K562 (cell line): ENCODE measurements around the gene SLBP. TPM values are rescaled to one million over a fixed set of nuclear protein-coding genes. Genes with fewer than 3 reads are reported as not detected.
A peak's percentile ranks its signal among the peaks of the same experiment; 100 is the strongest.

Source experiments
- ATAC-seq: fragments of 200-7000 bp; cut with Tn5 transposase; 3 replicates; pipeline ENCODE4 v1.9.1; 2020; ENCODE audit warnings: moderate library complexity
- BruUV-seq: library from RNA; stranded (reverse); fragments of 400-500 nt; replicated peaks from 2 replicates; lab custom pipeline; 2021; lab: Mats Ljungman, UMichigan
- CTCF ChIA-PET: fragments of 300-600 bp; formaldehyde crosslinking; extraction: SDS; loops from one replicate; lab custom pipeline; 2021; ENCODE audit warnings: low intra/inter-chr PET ratio; lab: Yijun Ruan, JAX
- POLR2A ChIA-PET: fragments of 300-600, 350-650 bp; sonication (Branson Sonifier 250); formaldehyde crosslinking; extraction: SDS; loops from one replicate; lab custom pipeline; 2021; ENCODE audit warnings: antibody characterized with exemption, inconsistent platforms; lab: Yijun Ruan, JAX
- DNase-seq, 4 experiments: peaks; one replicate each; pipeline versions ENCODE4 v3.0.0 to v3.0.0-alpha.2; 2011 to 2018; ENCODE audit warnings: low spot score in 3 of 4, mixed read lengths in 3 of 4; ENCODE audit errors: extremely low read depth in 1 of 4
- FAIRE-seq: peaks from 2 replicates; lab custom pipeline; 2011; peaks lifted over from hg19 to GRCh38; lab: Jason Lieb, UNC
- H2AFZ ChIP-seq: 2 replicates; pipeline ENCODE4 v1.6.0; 2011; ENCODE audit warnings: low read depth, low read length, control low read depth, inconsistent platforms
- H3K27ac ChIP-seq: fragments of 200-600 bp; 3 replicates; pipeline ENCODE4 v1.8.0; 2011; ENCODE audit warnings: low read depth, mild to moderate bottlenecking, control low read depth, inconsistent platforms, low read length, moderate library complexity, mixed read lengths; ENCODE audit errors: extremely low read depth
- H3K27me3 ChIP-seq, 2 experiments: fragments of 300-600 bp in 1 of 2; 2 replicates in 1 of 2; 3 replicates in 1 of 2; pipeline versions ENCODE4 v1.6.0 to v1.8.0; 2011; ENCODE audit warnings: inconsistent platforms in 2 of 2, low read length in 2 of 2, mild to moderate bottlenecking in 1 of 2, mixed read lengths in 1 of 2, moderate library complexity in 1 of 2; ENCODE audit not compliant: control insufficient read depth in 2 of 2, insufficient read depth in 2 of 2
- H3K36me3 ChIP-seq: fragments of 300-600 bp; 3 replicates; pipeline ENCODE4 v1.8.0; 2011; ENCODE audit warnings: mild to moderate bottlenecking, low read length, inconsistent platforms; ENCODE audit not compliant: control insufficient read depth, insufficient read depth
- H3K4me1 ChIP-seq, 2 experiments: fragments of 200-600 bp in 1 of 2; replicated peaks in 1 of 2; 2 replicates in 1 of 2; 3 replicates in 1 of 2; pipeline versions ENCODE4 v1.5.1 to v1.8.0; 2011; ENCODE audit warnings: inconsistent platforms in 2 of 2, low read length in 2 of 2, mild to moderate bottlenecking in 1 of 2, mixed read lengths in 1 of 2, moderate library complexity in 1 of 2; ENCODE audit not compliant: control insufficient read depth in 2 of 2, insufficient read depth in 2 of 2
- H3K4me2 ChIP-seq: 2 replicates; pipeline ENCODE4 v1.6.1; 2011; ENCODE audit warnings: low read length, control low read depth, inconsistent platforms, mixed read lengths; ENCODE audit not compliant: insufficient read depth
- H3K4me3 ChIP-seq: fragments of 200-600 bp; sonication (generic), shearing (Covaris generic); 2 replicates; pipeline ENCODE4 v1.5.1; 2016; ENCODE audit warnings: control low read depth, inconsistent platforms
- H3K79me2 ChIP-seq: fragments of 200-600 bp; 3 replicates; pipeline ENCODE4 v1.8.0; 2011; ENCODE audit warnings: low read length, inconsistent platforms; ENCODE audit not compliant: control insufficient read depth, insufficient read depth
- H3K9ac ChIP-seq, 2 experiments: 2 replicates each; pipeline versions ENCODE4 v1.6.0 to v1.6.1; 2011; ENCODE audit warnings: low read depth in 2 of 2, low read length in 2 of 2, control low read depth in 1 of 2, inconsistent platforms in 1 of 2, mild to moderate bottlenecking in 1 of 2, mixed read lengths in 1 of 2; ENCODE audit not compliant: insufficient read depth in 1 of 2
- H3K9me1 ChIP-seq: one replicate; pipeline ENCODE4 v1.6.0; 2011; ENCODE audit warnings: inconsistent platforms, mild to moderate bottlenecking, low read length, moderate library complexity; ENCODE audit not compliant: control insufficient read depth, insufficient read depth
- H3K9me3 ChIP-seq: replicated peaks from 2 replicates; pipeline ENCODE4 v1.5.1; 2011; ENCODE audit warnings: low read depth, low read length, inconsistent platforms; ENCODE audit not compliant: control insufficient read depth, insufficient read depth
- H4K20me1 ChIP-seq: replicated peaks from 2 replicates; pipeline ENCODE4 v1.6.1; 2011; ENCODE audit warnings: low read length, inconsistent platforms, mixed read lengths; ENCODE audit not compliant: control insufficient read depth, insufficient read depth
- CHD4 ChIP-seq: fragments of 200-600 bp; sonication (generic); IDR thresholded peaks from 3 replicates; pipeline ENCODE4 v1.6.1; 2012; ENCODE audit warnings: low read depth, mild to moderate bottlenecking, mixed read lengths, low read length, inconsistent platforms; ENCODE audit not compliant: insufficient read depth, insufficient replicate concordance, poor library complexity, severe bottlenecking
- CREM ChIP-seq: IDR thresholded peaks from 2 replicates; pipeline ENCODE4 v1.6.1; 2014; ENCODE audit warnings: antibody characterized with exemption, low read depth
- DIDO1 ChIP-seq: fragments of 450-650 bp; IDR thresholded peaks from 2 replicates; pipeline ENCODE4 v1.6.1; 2016; ENCODE audit warnings: low read depth, missing biosample characterization, missing genetic modification characterization
- GTF2F1 ChIP-seq: IDR thresholded peaks from 2 replicates; pipeline ENCODE4 v1.6.1; 2011; ENCODE audit warnings: low read depth, low read length, improper control_type of control experiment
- HNRNPLL ChIP-seq: fragments of 200-400 bp; formaldehyde crosslinking; IDR thresholded peaks from 2 replicates; pipeline ENCODE4 v1.6.1; 2017; ENCODE audit warnings: low read length, low read depth, mild to moderate bottlenecking; ENCODE audit not compliant: poor library complexity, severe bottlenecking
- MED1 ChIP-seq: sonication (generic); formaldehyde crosslinking; IDR thresholded peaks from 2 replicates; pipeline ENCODE4 v1.8.1; 2023; ENCODE audit warnings: missing genetic modification reagents, borderline replicate concordance
- TEAD1 ChIP-seq, 2 experiments: fragments of 450-650 bp in 1 of 2; sonication (generic) in 1 of 2; formaldehyde crosslinking; IDR thresholded peaks; 2 replicates each; pipeline versions ENCODE4 v1.4.0 to v1.8.0; 2020 to 2022; ENCODE audit warnings: mild to moderate bottlenecking in 2 of 2, missing genetic modification reagents in 1 of 2
- WGBS: fragments of 100-300 bp; shearing (Covaris generic); methylation state at CpG from one replicate; pipeline ENCODE4 v1.1.6; 2016; ENCODE audit warnings: low coverage, mixed read lengths; ENCODE audit not compliant: insufficient coverage; ENCODE audit errors: missing lambda C conversion rate; 5-methylcytosine and 5-hydroxymethylcytosine counted together
- in situ Hi-C: fragments of 300-500 bp; cut with MboI; formaldehyde crosslinking; loops from 4 replicates; pipeline ENCODE4 v1.15.0; 2018; ENCODE audit warnings: inconsistent platforms, mixed read lengths
- intact Hi-C: fragments of 100-400 bp; cut with micrococcal nuclease; formaldehyde crosslinking; loops from 2 replicates; pipeline ENCODE4 v1.14.2; 2022
- polyA plus RNA-seq, 8 experiments: library from polyadenylated mRNA; depleted of rRNA in 4 of 8; stranded (reverse) in 5 of 8; unstranded in 3 of 8; fragments of >200 nt; fragmentation: Nextera tagmentation in 2 of 8; fragmentation: Illumina TruSeq in 1 of 8; extraction: Ambion mirVana in 2 of 8; extraction: Trizol in 1 of 8; gene quantifications; 2 replicates each; pipeline versions ENCODE4 v1.2.1 to v1.2.3, GENCODE V29; 2011 to 2014; ENCODE audit warnings: inconsistent platforms in 1 of 8, missing spikeins in 1 of 8
- total RNA-seq, 7 experiments: library from RNA; depleted of rRNA in 6 of 7; stranded (reverse); fragments of >200 nt in 6 of 7; fragmentation: Illumina TruSeq in 2 of 7; extraction: Trizol in 2 of 7; gene quantifications; 2 replicates each; pipeline versions ENCODE4 v1.2.1 to v1.2.3, GENCODE V29; 2011 to 2021; ENCODE audit warnings: low replicate concordance in 1 of 7
- TF ChIP-seq, protein P1 (sequence below): fragments of 450-650 bp; IDR thresholded peaks from 2 replicates; pipeline ENCODE4 v1.6.1; 2016; ENCODE audit warnings: mild to moderate bottlenecking, moderate library complexity

SLBP gene
- total and polyA plus RNA-seq, 9 of the 15 experiments (the other 6 are each of a cell fraction or from before 2014, with no cell fraction given), result 49.4 to 221 (median 162) TPM

GRCh38 chr4:1746919-1747602 is 34.9 kb upstream of the SLBP start:
- Histone ChIP-seq H3K9me3 (no peaks in the 10 kb centered on the region), H3K27me3 (no peaks in the 10 kb centered on the region), H2AFZ (no peak overlapping the region), H4K20me1 (no peaks in the 10 kb centered on the region), H3K9ac (peak overlapping the region in 1 of 2 experiments; percentile 68; a peak in 1 of 4 replicates), H3K79me2 (no peaks in the 10 kb centered on the region), H3K4me3 (no peak overlapping the region), H3K9me1 (no peaks in the 10 kb centered on the region), H3K4me2 (no peak overlapping the region), H3K4me1 (peaks cover under 1 to 78% of the 10 kb centered on the region in 2 experiments; a peak in 4 of 5 replicates), H3K36me3 (peaks cover 29% of the 10 kb centered on the region; the same call in 2 of the 3 replicates), H3K27ac (no peak overlapping the region)
- CTCF ChIA-PET, result interaction anchor here (0.7 to 6.2 kb wide), 2 partner anchors 62 to 164 kb away, joined by 3 to 94 read pairs; no protein-coding TSS in a partner anchor
- DNase-seq (no peak), ATAC-seq (no peak), FAIRE-seq (no peak)
- WGBS, result 72% methylated on average over 19 of the region's 33 CpGs
- in situ Hi-C loops, result no loop called here
- intact Hi-C loops, result loop anchor here (5.0 kb wide), 2 partner anchors 160 to 440 kb away; no protein-coding TSS in a partner anchor
- no TSS peak for BruUV-seq
- POLR2A ChIA-PET, result interaction anchor here (0.6 to 1.1 kb wide), 5 partner anchors 9 to 61 kb away, joined by 3 to 4 read pairs (median 3); no protein-coding TSS in a partner anchor
- TF ChIP-seq GTF2F1, result no peak
- no peak for TF ChIP-seq HNRNPLL
- TF ChIP-seq MED1 (CRISPR knock-in tag), result no peak
- TF ChIP-seq CHD4, result no peak
- TF ChIP-seq, protein P1, sequence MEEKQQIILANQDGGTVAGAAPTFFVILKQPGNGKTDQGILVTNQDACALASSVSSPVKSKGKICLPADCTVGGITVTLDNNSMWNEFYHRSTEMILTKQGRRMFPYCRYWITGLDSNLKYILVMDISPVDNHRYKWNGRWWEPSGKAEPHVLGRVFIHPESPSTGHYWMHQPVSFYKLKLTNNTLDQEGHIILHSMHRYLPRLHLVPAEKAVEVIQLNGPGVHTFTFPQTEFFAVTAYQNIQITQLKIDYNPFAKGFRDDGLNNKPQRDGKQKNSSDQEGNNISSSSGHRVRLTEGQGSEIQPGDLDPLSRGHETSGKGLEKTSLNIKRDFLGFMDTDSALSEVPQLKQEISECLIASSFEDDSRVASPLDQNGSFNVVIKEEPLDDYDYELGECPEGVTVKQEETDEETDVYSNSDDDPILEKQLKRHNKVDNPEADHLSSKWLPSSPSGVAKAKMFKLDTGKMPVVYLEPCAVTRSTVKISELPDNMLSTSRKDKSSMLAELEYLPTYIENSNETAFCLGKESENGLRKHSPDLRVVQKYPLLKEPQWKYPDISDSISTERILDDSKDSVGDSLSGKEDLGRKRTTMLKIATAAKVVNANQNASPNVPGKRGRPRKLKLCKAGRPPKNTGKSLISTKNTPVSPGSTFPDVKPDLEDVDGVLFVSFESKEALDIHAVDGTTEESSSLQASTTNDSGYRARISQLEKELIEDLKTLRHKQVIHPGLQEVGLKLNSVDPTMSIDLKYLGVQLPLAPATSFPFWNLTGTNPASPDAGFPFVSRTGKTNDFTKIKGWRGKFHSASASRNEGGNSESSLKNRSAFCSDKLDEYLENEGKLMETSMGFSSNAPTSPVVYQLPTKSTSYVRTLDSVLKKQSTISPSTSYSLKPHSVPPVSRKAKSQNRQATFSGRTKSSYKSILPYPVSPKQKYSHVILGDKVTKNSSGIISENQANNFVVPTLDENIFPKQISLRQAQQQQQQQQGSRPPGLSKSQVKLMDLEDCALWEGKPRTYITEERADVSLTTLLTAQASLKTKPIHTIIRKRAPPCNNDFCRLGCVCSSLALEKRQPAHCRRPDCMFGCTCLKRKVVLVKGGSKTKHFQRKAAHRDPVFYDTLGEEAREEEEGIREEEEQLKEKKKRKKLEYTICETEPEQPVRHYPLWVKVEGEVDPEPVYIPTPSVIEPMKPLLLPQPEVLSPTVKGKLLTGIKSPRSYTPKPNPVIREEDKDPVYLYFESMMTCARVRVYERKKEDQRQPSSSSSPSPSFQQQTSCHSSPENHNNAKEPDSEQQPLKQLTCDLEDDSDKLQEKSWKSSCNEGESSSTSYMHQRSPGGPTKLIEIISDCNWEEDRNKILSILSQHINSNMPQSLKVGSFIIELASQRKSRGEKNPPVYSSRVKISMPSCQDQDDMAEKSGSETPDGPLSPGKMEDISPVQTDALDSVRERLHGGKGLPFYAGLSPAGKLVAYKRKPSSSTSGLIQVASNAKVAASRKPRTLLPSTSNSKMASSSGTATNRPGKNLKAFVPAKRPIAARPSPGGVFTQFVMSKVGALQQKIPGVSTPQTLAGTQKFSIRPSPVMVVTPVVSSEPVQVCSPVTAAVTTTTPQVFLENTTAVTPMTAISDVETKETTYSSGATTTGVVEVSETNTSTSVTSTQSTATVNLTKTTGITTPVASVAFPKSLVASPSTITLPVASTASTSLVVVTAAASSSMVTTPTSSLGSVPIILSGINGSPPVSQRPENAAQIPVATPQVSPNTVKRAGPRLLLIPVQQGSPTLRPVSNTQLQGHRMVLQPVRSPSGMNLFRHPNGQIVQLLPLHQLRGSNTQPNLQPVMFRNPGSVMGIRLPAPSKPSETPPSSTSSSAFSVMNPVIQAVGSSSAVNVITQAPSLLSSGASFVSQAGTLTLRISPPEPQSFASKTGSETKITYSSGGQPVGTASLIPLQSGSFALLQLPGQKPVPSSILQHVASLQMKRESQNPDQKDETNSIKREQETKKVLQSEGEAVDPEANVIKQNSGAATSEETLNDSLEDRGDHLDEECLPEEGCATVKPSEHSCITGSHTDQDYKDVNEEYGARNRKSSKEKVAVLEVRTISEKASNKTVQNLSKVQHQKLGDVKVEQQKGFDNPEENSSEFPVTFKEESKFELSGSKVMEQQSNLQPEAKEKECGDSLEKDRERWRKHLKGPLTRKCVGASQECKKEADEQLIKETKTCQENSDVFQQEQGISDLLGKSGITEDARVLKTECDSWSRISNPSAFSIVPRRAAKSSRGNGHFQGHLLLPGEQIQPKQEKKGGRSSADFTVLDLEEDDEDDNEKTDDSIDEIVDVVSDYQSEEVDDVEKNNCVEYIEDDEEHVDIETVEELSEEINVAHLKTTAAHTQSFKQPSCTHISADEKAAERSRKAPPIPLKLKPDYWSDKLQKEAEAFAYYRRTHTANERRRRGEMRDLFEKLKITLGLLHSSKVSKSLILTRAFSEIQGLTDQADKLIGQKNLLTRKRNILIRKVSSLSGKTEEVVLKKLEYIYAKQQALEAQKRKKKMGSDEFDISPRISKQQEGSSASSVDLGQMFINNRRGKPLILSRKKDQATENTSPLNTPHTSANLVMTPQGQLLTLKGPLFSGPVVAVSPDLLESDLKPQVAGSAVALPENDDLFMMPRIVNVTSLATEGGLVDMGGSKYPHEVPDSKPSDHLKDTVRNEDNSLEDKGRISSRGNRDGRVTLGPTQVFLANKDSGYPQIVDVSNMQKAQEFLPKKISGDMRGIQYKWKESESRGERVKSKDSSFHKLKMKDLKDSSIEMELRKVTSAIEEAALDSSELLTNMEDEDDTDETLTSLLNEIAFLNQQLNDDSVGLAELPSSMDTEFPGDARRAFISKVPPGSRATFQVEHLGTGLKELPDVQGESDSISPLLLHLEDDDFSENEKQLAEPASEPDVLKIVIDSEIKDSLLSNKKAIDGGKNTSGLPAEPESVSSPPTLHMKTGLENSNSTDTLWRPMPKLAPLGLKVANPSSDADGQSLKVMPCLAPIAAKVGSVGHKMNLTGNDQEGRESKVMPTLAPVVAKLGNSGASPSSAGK, result no peak
- TF ChIP-seq DIDO1 (tag), result no peak
- no peak for TF ChIP-seq CREM
- TF ChIP-seq TEAD1 (CRISPR knock-in tag; IDR thresholded peaks at IDR 0.05), result no peak
